NCI-H226 (cell line): ENCODE measurements around the gene MAPK13.

Source experiments
- DNase-seq: peaks from one replicate; pipeline ENCODE4 v3.0.0-alpha.2; 2015

The MAPK13 gene

DNA sequence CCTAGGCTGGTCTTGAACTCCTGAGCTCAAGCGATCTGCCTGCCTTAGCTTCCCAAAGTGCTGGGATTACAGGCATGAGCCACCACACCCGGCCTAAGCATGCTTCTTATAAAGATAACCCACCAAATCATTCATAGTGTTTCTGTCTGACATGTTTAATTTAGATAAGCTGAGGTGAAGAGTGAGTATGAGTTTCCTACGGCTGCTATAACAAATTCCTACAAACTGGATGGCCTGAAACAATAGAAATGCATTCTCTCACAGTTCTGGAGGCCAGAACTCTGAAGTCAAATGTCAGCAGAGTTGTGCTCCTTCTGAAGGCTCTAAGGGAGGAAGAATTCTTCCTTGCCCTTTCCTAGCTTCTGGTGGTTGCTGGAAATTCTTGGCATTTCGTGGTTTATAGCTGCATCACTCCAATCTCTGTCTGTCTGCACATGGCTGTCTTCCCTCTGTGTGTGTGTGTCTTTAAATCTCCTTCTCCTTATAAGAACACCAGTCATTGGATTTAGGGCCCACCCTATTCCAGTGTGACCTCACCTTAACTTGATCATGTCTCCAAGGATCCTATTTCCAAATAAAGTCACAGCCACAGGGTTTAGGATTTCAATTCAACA lies 29.9 kb downstream of the MAPK13 start:
- peak; percentile 39 for DNase-seq

DNA sequence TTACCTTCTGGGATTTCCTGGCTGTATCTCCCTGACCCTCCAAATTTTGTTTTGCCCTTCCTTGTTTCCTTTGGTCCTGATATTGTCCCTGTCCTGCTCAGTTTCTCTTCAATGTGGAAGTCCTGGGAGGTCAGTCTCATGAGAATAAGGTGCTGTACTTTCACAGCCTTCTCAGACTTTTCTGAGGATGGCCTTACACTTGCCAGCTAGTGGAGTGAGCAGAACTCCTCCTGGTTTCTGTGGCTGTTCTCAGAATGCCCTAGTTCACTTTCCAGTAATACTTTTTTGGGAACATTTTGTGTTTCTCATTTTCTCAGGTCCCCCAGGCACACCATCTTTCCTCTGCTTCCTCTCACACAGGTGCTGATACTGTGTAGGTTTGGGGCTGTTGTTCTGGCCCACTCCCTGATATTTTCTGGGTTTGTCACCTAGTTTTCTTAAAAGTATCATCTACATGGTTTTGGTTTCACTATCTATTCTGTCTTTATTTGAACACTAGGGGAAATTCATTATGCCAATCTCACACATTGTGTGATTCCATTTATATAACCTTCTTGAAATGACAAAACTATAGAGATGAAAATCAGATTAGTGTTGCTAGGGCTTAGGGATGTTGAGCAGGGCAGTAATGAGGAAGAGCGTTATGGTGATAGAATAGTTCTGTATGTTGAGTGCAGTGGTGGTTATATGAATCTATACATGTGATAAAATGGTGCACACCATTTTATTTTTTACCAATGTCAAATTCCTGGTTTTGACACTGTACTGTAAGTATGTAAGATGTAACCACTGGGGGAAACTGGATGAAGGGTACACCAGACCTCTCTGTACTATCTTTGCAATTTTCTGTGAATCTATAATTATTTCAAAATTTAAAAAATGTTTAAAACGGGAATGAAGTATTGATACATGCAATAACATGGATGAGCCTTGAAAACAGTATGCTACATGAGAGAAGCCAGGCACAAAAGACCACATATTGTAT lies 39.0 kb downstream of the MAPK13 start:
- no peak for DNase-seq

DNA sequence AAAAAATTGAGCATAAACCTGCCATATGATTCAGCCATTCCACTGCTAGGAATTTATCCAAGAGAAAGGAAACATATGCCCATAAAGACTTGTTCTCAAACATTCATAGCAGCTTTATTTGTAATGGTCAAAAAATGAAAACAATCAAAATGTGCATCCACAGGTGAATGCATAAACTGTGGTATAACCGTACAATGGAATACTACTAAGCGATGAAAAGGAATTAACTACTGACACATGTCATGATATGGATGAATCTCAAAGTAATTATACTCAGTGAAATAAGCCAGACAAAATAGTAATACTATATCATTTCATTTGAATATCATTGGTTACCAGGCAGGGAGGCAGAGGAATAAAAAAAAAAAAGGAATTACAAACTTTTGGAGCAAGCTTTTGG lies 40.4 kb downstream of the MAPK13 start:
- DNase-seq: no peak

DNA sequence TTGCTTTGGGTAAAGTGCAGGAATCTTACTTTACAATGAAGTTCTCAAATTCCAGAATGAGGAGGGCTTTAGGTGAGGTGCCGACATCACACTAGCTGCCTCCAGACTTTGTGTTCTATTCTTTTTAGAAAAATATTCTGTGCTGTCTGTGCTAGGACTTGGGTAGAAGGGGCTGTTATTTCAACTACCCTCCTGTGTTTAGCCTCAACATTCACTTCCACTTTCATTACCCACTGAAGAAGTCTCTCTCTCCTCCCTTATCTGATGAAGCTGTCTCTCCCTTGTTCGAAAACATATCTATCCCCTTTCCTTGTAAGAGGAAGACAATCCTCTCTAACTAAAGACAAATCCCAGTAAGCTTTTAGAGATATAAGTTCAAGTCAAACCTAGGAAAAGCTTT lies 41.3 kb downstream of the MAPK13 start:
- no peak for DNase-seq

DNA sequence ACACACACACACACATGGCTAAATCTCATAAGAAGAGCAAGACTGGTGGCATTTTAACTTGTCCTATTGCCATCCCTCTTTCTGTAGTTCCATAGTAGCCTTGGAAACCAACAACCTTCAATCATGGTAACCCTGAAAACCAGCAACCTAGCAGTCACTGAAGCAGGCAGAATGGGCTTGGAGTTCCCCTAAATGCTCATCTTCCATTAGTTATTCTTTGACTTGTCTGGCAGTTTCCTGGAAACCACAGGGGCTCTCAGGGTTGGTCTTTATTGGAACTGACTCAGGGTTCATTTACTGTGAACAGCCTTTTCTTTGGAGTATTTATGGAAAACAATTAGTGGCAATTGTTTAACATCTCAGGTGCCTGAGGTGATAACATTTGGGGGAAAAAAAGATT lies 46.9 kb downstream of the MAPK13 start:
- no peak for DNase-seq

DNA sequence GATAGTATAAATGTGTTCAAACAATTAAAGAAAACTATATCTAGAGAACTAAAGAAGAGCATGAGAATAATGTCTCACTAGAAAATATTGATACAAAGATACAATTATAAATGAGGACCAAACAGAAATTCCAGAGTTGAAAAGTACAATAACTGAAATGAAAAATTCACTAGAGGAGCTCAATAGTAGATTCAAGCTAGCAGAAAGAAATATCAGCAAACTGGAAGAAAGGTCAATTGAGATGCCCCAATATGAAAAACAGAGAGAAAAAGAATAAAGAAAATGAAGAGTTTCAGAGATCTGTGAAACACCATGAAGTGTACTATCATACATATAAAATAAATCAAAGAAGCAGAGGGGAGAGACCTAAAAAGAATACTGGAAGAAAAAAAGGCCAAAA lies 48.2 kb downstream of the MAPK13 start:
- no peak for DNase-seq

DNA sequence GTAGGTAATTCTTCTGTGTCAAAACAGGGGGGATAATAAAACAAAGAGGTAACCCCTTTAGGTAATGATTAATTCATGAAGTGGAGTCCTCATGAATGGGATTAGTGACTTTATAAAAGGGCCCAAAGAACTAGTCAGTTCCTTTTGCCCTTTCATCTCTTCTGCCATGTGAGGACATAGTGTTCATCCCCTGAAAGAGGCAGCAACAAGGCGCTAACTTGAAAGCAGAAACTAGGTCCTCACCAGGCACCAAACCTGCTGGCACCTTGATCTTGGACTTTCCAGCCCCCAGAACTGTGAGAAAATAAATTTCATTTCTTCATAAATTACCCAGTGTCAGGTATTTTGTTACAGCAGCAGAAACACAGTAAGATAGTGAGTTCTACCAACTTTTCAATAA lies 49.8 kb downstream of the MAPK13 start:
- DNase-seq: no peak

DNA sequence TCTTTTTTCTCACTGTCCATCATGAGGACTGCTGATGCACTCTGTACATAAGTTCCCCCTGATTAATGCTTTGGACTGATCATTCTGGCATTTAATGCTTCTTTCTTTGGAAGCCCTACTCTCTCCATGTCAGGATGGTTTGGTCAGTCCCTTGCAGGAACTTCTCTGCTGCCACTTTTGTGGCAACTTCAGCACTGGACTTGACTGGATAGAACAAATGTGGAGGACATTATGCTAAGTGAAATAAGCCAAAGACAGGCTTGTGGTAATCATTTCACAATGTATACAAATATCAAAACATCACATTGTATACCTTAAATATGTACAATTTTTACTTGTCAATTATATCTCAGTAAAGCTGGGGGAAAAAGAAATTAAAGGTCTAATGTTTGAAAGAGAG lies 54.0 kb downstream of the MAPK13 start:
- no peak for DNase-seq

DNA sequence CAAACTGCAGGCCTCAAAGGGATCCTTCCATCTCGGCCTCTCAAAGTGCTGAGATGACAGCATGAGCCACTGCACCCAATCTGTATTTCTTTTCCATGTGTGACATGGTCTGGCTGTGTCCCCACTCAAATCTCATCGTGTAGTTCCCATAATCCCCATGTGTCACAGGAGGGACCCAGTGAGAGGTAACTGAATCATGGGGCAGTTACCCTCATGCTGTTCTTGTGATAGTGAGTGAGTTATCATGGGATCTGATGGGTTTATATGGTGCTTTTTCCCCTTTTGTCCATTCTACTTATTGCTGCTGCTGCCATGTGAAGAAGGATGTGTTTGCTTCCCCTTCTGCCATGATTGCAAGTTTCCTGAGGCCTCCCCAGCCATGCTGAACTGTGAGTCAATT lies 55.9 kb downstream of the MAPK13 start:
- no peak for DNase-seq

DNA sequence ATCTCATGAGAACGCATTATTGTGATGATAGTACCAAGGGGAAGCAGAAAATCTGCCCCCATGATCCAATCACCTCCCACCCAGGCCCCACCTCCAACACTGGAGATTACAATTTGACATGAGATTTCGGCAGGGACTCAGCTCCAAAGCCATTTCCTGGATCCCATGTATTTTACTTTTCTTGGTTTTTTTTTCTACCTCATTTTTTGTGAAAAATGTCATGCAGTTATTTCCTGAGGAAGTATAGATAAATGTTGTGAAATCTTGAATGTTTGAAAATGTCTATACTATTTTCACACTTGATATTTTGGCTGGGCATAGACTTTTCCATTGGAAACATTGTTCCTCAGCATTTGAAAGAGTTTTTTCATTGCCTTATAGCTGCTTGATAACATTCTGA lies 57.1 kb downstream of the MAPK13 start:
- DNase-seq: no peak
